ENCODE data around the gene ABRACL.

Gene ABRACL

DNA sequence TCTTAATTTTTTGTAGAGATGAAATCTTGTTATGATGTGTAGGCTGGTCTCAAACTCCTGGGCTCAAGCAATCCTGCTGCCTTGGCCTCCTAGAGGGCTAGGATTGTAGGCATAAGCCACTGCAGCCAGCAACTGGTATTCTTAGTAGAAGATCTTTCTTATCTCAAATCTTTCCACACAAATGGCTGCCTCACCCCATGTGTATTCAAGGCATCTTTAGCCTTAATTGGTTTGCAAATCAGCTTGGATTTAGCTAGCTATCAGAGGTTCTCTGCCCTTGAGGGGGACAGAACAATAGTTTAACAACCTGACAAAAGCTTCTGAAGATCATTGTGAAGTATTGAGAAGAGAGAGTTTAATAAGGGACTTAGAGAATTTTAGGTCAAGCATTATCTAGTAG lies 17.9 kb upstream of the ABRACL start:
- DNase-seq (ENCODE audit: extremely low read depth, low read depth) = no peak
- no peak for TF ChIP-seq CTCF (IDR thresholded peaks at IDR 0.05; ENCODE audit: low read depth, low read length, missing control alignments)
- H3K4me3 ChIP-seq (replicated peaks; ENCODE audit: low read depth, low read length) = no peak overlapping the region

- no peak for TF ChIP-seq CTCF (IDR thresholded peaks at IDR 0.05; ENCODE audit: low read depth, low read length, missing control alignments)
Observed at GRCh38 chr6:139011980-139012379, 16.6 kb upstream of the ABRACL start.

GRCh38 chr6:139013185-139013800 lies 15.3 kb upstream of the ABRACL start:
- TF ChIP-seq CTCF (IDR thresholded peaks at IDR 0.05; ENCODE audit: low read depth, low read length, missing control alignments) = no peak
- no peak overlapping the region for H3K4me3 ChIP-seq (replicated peaks; ENCODE audit: low read depth, low read length)
- no peak for DNase-seq (ENCODE audit: extremely low read depth, low read depth)

More at GRCh38 chr6:139011980-139012379, 16.6 kb upstream of the ABRACL start:
- no peak overlapping the region for H3K4me3 ChIP-seq (replicated peaks; ENCODE audit: low read depth, low read length)
- no peak for DNase-seq (ENCODE audit: extremely low read depth, low read depth)

- DNase-seq (ENCODE audit: extremely low read depth, low read depth) = no peak
- no peak overlapping the region for H3K4me3 ChIP-seq (replicated peaks; ENCODE audit: low read depth, low read length)
- no peak for TF ChIP-seq CTCF (IDR thresholded peaks at IDR 0.05; ENCODE audit: low read depth, low read length, missing control alignments)
Observed at GRCh38 chr6:139014945-139015344, 13.6 kb upstream of the ABRACL start.

DNA sequence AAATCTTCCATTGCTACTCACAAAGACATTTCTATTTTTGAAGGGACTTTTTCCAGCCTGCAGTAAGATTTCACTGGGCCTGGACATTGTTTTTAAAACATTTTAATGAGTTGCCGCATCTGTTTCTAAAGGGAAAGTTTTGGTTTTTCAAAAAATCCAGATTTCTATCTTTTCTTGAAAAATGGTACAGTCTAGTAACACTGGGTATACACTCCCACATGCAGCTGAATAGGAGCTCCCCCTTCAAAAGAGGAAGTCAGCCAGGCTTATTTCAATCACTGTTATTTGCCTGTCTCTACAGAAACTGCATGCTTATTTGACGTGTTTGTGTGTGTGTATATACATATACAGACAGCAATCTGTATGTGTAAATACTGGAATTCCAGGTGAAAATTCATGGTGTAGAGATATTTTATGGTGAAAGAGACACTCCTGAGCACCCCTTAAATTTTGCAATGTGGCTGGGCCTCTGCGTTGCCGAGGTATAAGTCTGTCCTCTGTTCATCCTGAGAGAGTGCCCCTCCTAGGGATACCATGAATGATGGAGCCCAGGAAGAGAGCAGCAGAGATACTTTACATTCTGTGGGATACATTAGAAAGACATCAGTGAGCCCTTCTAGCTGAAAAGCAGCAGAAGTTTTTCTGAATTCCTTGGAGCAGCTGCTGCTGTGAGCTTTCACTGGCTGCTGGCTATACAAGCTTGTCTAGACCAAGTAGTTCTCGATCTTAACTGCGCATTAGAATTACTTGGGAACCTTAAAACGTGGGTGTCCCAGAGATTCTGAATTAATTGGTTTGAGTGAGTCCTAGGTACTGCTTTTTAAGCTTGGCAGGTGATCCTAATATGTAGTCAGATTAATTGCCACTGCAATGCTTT lies 12.0 kb upstream of the ABRACL start:
- TF ChIP-seq CTCF (IDR thresholded peaks at IDR 0.05; ENCODE audit: low read depth, low read length, missing control alignments) = no peak
- DNase-seq (ENCODE audit: extremely low read depth, low read depth) = no peak
- H3K4me3 ChIP-seq (replicated peaks; ENCODE audit: low read depth, low read length) = no peak overlapping the region

DNA sequence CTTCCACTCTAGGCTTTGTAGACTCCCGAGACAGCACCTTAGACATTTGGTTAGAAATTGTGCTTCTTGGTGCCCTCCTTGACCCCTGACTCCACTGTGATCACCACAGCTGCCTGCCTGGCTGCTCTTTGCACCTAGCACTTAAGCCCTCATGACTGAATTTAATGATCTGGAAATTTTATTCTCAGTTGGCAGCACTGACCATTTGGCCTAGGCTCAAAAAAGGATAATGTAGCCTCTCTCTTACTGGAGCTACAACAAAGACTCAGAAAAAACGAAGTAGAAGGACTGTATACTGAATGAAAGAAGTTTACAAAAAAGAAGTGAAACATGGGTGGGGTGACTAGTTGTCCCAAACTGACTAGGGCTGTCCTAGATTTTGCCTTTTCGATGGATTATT lies 11.3 kb upstream of the ABRACL start:
- no peak overlapping the region for H3K4me3 ChIP-seq (replicated peaks; ENCODE audit: low read depth, low read length)
- no peak for TF ChIP-seq CTCF (IDR thresholded peaks at IDR 0.05; ENCODE audit: low read depth, low read length, missing control alignments)
- no peak for DNase-seq (ENCODE audit: extremely low read depth, low read depth)
